K562 (cell line): Measurements from ENCODE around the gene ZEB2. TPM values are rescaled to one million over a fixed set of nuclear protein-coding genes. Genes with fewer than 3 reads are reported as not detected.

Experiments
- CBX5 ChIP-seq: IDR thresholded peaks from 2 replicates; pipeline ENCODE4 v1.6.1; 2014; ENCODE audit warnings: low read depth, borderline replicate concordance
- HOXB6 ChIP-seq: fragments of 250-450 bp; sonication (Bioruptor Pico); IDR thresholded peaks from 2 replicates; pipeline ENCODE4 v1.5.1; 2022; ENCODE audit warnings: mild to moderate bottlenecking, borderline replicate concordance
- MAFG ChIP-seq: fragments of 450-650 bp; conservative IDR thresholded peaks from 2 replicates; pipeline ENCODE4 v1.6.1; 2016; ENCODE audit warnings: missing genetic modification characterization, missing compliant biosample characterization
- NFXL1 ChIP-seq: fragments of 450-650 bp; formaldehyde crosslinking; IDR thresholded peaks from 2 replicates; pipeline ENCODE4 v1.4.0; 2021; ENCODE audit warnings: mild to moderate bottlenecking
- NR2C1 ChIP-seq, 2 experiments: fragments of 450-650 bp; IDR thresholded peaks; 2 replicates each; pipeline ENCODE4 v1.6.1; 2017; ENCODE audit warnings: mild to moderate bottlenecking in 2 of 2, antibody characterized with exemption in 1 of 2, inconsistent platforms in 1 of 2, missing compliant biosample characterization in 1 of 2, missing genetic modification characterization in 1 of 2
- NR2C2 ChIP-seq, 2 experiments: fragments of 200-800 bp in 1 of 2; sonication (Bioruptor generic) in 1 of 2; sonication (generic) in 1 of 2; formaldehyde crosslinking in 1 of 2; IDR thresholded peaks; 2 replicates each; pipeline versions ENCODE4 v1.6.1 to v1.8.0; 2016 to 2022; ENCODE audit warnings: mild to moderate bottlenecking in 1 of 2, missing compliant biosample characterization in 1 of 2, missing genetic modification characterization in 1 of 2, missing genetic modification reagents in 1 of 2
- RBM22 ChIP-seq: fragments of 200-400 bp; formaldehyde crosslinking; IDR thresholded peaks from 2 replicates; pipeline ENCODE4 v1.6.1; 2018; ENCODE audit warnings: low read length, low read depth; ENCODE audit not compliant: poor library complexity, severe bottlenecking
- RNF2 ChIP-seq: sonication (generic); IDR thresholded peaks from 2 replicates; pipeline ENCODE4 v1.6.1; 2016
- ZNF146 ChIP-seq: IDR thresholded peaks from one replicate; pipeline ENCODE4 v1.6.1; 2018; ENCODE audit warnings: missing compliant biosample characterization; ENCODE audit not compliant: unreplicated experiment
- ZNF174 ChIP-seq: fragments of 250-450 bp; sonication (Bioruptor Pico); IDR thresholded peaks from 2 replicates; pipeline ENCODE4 v1.4.0; 2020; ENCODE audit warnings: mild to moderate bottlenecking
- ZNF274 ChIP-seq: IDR thresholded peaks from 2 replicates; pipeline ENCODE4 v1.6.1; 2011; ENCODE audit warnings: low read depth, mild to moderate bottlenecking, low read length, moderate library complexity, borderline replicate concordance
- ZNF324 ChIP-seq: fragments of 250-450 bp; sonication (Bioruptor Pico); IDR thresholded peaks from 2 replicates; pipeline ENCODE4 v1.4.0; 2020; ENCODE audit warnings: mild to moderate bottlenecking
- ZNF75A ChIP-seq: fragments of 450-650 bp; formaldehyde crosslinking; IDR thresholded peaks from 2 replicates; pipeline ENCODE4 v1.4.0; 2020; ENCODE audit warnings: mild to moderate bottlenecking
- polyA plus RNA-seq, 8 experiments: library from polyadenylated mRNA; depleted of rRNA in 4 of 8; stranded (reverse) in 5 of 8; unstranded in 3 of 8; fragments of >200 nt; fragmentation: Nextera tagmentation in 2 of 8; fragmentation: Illumina TruSeq in 1 of 8; extraction: Ambion mirVana in 2 of 8; extraction: Trizol in 1 of 8; gene quantifications; 2 replicates each; pipeline versions ENCODE4 v1.2.1 to v1.2.3, GENCODE V29; 2011 to 2014; ENCODE audit warnings: inconsistent platforms in 1 of 8, missing spikeins in 1 of 8
- total RNA-seq, 7 experiments: library from RNA; depleted of rRNA in 6 of 7; stranded (reverse); fragments of >200 nt in 6 of 7; fragmentation: Illumina TruSeq in 2 of 7; extraction: Trizol in 2 of 7; gene quantifications; 2 replicates each; pipeline versions ENCODE4 v1.2.1 to v1.2.3, GENCODE V29; 2011 to 2021; ENCODE audit warnings: low replicate concordance in 1 of 7
- TF ChIP-seq, protein P1 (sequence below): fragments of 450-650 bp; IDR thresholded peaks from 2 replicates; pipeline ENCODE4 v1.6.1; 2016; ENCODE audit warnings: borderline replicate concordance
- TF ChIP-seq, protein P2 (sequence below): fragments of 250-450 bp; sonication (Bioruptor Pico); IDR thresholded peaks from 2 replicates; pipeline ENCODE4 v1.4.0; 2020; ENCODE audit warnings: mild to moderate bottlenecking, moderate library complexity
- TF ChIP-seq, protein P3 (sequence below): IDR thresholded peaks from 3 replicates; pipeline ENCODE4 v1.6.1; 2011; ENCODE audit warnings: borderline replicate concordance, mild to moderate bottlenecking, moderate library complexity; ENCODE audit not compliant: insufficient read length; ENCODE audit errors: extremely low read depth
- TF ChIP-seq, protein P4 (sequence below): sonication (generic); formaldehyde crosslinking; IDR thresholded peaks from 2 replicates; pipeline ENCODE4 v1.8.1; 2023; ENCODE audit warnings: mild to moderate bottlenecking, missing genetic modification reagents
- TF ChIP-seq, protein P5 (sequence below): fragments of 450-650 bp; formaldehyde crosslinking; conservative IDR thresholded peaks from 2 replicates; pipeline ENCODE4 v1.4.0; 2022; ENCODE audit warnings: mild to moderate bottlenecking, missing genetic modification characterization

The ZEB2 gene
- total and polyA plus RNA-seq, 9 of the 15 experiments (the other 6 are each of a cell fraction or from before 2014, with no cell fraction given), result 15.1 to 113 (median 72.3) TPM

DNA sequence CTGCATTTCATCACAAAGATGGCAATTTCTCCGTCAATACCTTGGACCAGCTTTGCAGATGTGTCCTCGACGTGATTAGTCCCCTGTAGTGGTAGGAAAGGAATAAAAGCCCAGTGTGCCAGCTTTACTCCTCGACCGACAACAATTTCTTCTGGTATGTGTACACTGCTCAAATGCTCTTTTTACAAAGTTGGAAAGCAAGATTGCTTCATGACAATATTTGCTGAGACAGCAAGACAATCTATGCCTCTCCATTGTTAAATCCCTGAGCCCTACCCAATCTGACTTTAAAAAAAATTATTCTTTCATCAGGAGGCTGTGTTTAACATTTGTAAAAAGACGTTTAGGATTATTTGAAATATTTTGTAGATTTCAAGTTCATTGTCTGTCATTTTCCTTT lies 27.6 kb upstream of the ZEB2 start (continued):
- TF ChIP-seq, protein P1, sequence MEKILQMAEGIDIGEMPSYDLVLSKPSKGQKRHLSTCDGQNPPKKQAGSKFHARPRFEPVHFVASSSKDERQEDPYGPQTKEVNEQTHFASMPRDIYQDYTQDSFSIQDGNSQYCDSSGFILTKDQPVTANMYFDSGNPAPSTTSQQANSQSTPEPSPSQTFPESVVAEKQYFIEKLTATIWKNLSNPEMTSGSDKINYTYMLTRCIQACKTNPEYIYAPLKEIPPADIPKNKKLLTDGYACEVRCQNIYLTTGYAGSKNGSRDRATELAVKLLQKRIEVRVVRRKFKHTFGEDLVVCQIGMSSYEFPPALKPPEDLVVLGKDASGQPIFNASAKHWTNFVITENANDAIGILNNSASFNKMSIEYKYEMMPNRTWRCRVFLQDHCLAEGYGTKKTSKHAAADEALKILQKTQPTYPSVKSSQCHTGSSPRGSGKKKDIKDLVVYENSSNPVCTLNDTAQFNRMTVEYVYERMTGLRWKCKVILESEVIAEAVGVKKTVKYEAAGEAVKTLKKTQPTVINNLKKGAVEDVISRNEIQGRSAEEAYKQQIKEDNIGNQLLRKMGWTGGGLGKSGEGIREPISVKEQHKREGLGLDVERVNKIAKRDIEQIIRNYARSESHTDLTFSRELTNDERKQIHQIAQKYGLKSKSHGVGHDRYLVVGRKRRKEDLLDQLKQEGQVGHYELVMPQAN, result no peak
- TF ChIP-seq, protein P2, sequence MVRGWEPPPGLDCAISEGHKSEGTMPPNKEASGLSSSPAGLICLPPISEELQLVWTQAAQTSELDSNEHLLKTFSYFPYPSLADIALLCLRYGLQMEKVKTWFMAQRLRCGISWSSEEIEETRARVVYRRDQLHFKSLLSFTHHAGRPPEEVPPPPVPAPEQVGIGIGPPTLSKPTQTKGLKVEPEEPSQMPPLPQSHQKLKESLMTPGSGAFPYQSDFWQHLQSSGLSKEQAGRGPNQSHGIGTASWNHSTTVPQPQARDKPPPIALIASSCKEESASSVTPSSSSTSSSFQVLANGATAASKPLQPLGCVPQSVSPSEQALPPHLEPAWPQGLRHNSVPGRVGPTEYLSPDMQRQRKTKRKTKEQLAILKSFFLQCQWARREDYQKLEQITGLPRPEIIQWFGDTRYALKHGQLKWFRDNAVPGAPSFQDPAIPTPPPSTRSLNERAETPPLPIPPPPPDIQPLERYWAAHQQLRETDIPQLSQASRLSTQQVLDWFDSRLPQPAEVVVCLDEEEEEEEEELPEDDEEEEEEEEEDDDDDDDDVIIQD (CRISPR knock-in tag), result no peak
- no peak for TF ChIP-seq ZNF274
- TF ChIP-seq RNF2, result no peak
- no peak for TF ChIP-seq ZNF324 (CRISPR knock-in tag)
- no peak for TF ChIP-seq ZNF174
- no peak for TF ChIP-seq NR2C2 (CRISPR knock-in tag; IDR thresholded peaks at IDR 0.05)
- TF ChIP-seq NR2C2 (tag; IDR thresholded peaks at IDR 0.05), result no peak
- TF ChIP-seq NFXL1 (CRISPR knock-in tag), result no peak
- TF ChIP-seq RBM22, result no peak
- TF ChIP-seq CBX5, result no peak
- no peak for TF ChIP-seq NR2C1 (IDR thresholded peaks at IDR 0.05)
- no peak for TF ChIP-seq NR2C1 (tag; IDR thresholded peaks at IDR 0.05)
- TF ChIP-seq HOXB6, result no peak
- TF ChIP-seq, protein P3, sequence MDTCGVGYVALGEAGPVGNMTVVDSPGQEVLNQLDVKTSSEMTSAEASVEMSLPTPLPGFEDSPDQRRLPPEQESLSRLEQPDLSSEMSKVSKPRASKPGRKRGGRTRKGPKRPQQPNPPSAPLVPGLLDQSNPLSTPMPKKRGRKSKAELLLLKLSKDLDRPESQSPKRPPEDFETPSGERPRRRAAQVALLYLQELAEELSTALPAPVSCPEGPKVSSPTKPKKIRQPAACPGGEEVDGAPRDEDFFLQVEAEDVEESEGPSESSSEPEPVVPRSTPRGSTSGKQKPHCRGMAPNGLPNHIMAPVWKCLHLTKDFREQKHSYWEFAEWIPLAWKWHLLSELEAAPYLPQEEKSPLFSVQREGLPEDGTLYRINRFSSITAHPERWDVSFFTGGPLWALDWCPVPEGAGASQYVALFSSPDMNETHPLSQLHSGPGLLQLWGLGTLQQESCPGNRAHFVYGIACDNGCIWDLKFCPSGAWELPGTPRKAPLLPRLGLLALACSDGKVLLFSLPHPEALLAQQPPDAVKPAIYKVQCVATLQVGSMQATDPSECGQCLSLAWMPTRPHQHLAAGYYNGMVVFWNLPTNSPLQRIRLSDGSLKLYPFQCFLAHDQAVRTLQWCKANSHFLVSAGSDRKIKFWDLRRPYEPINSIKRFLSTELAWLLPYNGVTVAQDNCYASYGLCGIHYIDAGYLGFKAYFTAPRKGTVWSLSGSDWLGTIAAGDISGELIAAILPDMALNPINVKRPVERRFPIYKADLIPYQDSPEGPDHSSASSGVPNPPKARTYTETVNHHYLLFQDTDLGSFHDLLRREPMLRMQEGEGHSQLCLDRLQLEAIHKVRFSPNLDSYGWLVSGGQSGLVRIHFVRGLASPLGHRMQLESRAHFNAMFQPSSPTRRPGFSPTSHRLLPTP, result no peak
- TF ChIP-seq ZNF146, result no peak
- TF ChIP-seq ZNF75A (CRISPR knock-in tag), result no peak
- peak; percentile 55 for TF ChIP-seq MAFG (tag)
- TF ChIP-seq, protein P4, sequence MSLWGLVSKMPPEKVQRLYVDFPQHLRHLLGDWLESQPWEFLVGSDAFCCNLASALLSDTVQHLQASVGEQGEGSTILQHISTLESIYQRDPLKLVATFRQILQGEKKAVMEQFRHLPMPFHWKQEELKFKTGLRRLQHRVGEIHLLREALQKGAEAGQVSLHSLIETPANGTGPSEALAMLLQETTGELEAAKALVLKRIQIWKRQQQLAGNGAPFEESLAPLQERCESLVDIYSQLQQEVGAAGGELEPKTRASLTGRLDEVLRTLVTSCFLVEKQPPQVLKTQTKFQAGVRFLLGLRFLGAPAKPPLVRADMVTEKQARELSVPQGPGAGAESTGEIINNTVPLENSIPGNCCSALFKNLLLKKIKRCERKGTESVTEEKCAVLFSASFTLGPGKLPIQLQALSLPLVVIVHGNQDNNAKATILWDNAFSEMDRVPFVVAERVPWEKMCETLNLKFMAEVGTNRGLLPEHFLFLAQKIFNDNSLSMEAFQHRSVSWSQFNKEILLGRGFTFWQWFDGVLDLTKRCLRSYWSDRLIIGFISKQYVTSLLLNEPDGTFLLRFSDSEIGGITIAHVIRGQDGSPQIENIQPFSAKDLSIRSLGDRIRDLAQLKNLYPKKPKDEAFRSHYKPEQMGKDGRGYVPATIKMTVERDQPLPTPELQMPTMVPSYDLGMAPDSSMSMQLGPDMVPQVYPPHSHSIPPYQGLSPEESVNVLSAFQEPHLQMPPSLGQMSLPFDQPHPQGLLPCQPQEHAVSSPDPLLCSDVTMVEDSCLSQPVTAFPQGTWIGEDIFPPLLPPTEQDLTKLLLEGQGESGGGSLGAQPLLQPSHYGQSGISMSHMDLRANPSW (CRISPR knock-in tag), result no peak
- TF ChIP-seq, protein P5, sequence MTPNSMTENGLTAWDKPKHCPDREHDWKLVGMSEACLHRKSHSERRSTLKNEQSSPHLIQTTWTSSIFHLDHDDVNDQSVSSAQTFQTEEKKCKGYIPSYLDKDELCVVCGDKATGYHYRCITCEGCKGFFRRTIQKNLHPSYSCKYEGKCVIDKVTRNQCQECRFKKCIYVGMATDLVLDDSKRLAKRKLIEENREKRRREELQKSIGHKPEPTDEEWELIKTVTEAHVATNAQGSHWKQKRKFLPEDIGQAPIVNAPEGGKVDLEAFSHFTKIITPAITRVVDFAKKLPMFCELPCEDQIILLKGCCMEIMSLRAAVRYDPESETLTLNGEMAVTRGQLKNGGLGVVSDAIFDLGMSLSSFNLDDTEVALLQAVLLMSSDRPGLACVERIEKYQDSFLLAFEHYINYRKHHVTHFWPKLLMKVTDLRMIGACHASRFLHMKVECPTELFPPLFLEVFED (CRISPR knock-in tag), result no peak
